CD4-positive, alpha-beta memory T cell (primary cell): Measurements from ENCODE around the gene NT5E. TPM values are rescaled to one million over a fixed set of nuclear protein-coding genes. Genes with fewer than 3 reads are reported as not detected.

Experiments
- CTCF ChIA-PET: fragments of 350-600 bp; sonication (Branson Sonifier 250); formaldehyde crosslinking; loops from one replicate; lab custom pipeline; 2021; ENCODE audit warnings: inconsistent platforms; ENCODE audit not compliant: partially characterized antibody; lab: Charles Lee
- POLR2A ChIA-PET: fragments of 350-600 bp; sonication (Branson Sonifier 250); formaldehyde crosslinking; loops from one replicate; lab custom pipeline; 2021; ENCODE audit not compliant: partially characterized antibody; lab: Charles Lee
- DNase-seq, 5 donors: peaks; one replicate each; pipeline versions ENCODE4 v3.0.0 to v3.0.0-alpha.2; 2020 to 2022; ENCODE audit warnings: mixed read lengths in 1 of 5
- H3K27ac ChIP-seq: one replicate; pipeline ENCODE4 v1.7.0; 2013; ENCODE audit warnings: low read depth, low read length
- H3K27me3 ChIP-seq: 2 replicates; pipeline ENCODE4 v1.7.0; 2013; ENCODE audit warnings: mild to moderate bottlenecking, low read length, moderate library complexity; ENCODE audit not compliant: insufficient read depth
- H3K36me3 ChIP-seq: 2 replicates; pipeline ENCODE4 v1.7.0; 2013; ENCODE audit warnings: mild to moderate bottlenecking, low read length, moderate library complexity; ENCODE audit not compliant: insufficient read depth
- H3K4me1 ChIP-seq: 2 replicates; pipeline ENCODE4 v1.7.0; 2013; ENCODE audit warnings: mild to moderate bottlenecking, low read length, moderate library complexity; ENCODE audit not compliant: insufficient read depth
- H3K4me3 ChIP-seq, 2 donors: one replicate each; pipeline ENCODE4 v1.7.0; 2013; ENCODE audit warnings: low read length in 2 of 2, mild to moderate bottlenecking in 1 of 2
- H3K9me3 ChIP-seq, 2 donors: one replicate each; pipeline ENCODE4 v1.7.0; 2013; ENCODE audit warnings: low read length in 2 of 2, control low read depth in 1 of 2; ENCODE audit not compliant: control insufficient read depth in 1 of 2
- H3K27ac Mint-ChIP-seq, 7 donors: one replicate each; pipeline ENCODE4 v1.8.0; 2020 to 2021; ENCODE audit warnings: mixed read lengths in 7 of 7, mild to moderate bottlenecking in 6 of 7, inconsistent platforms in 3 of 7, moderate library complexity in 3 of 7
- H3K27me3 Mint-ChIP-seq, 2 donors: one replicate each; pipeline ENCODE4 v1.8.0; 2020 to 2021; ENCODE audit warnings: mixed read lengths in 2 of 2
- H3K36me3 Mint-ChIP-seq, 2 donors: one replicate each; pipeline ENCODE4 v1.8.0; 2020 to 2021; ENCODE audit warnings: mixed read lengths in 2 of 2, inconsistent platforms in 1 of 2, mild to moderate bottlenecking in 1 of 2
- H3K4me1 Mint-ChIP-seq, 4 donors: one replicate each; pipeline ENCODE4 v1.8.0; 2020 to 2021; ENCODE audit warnings: mixed read lengths in 4 of 4, mild to moderate bottlenecking in 1 of 4
- H3K4me3 Mint-ChIP-seq, 8 donors: one replicate each; pipeline ENCODE4 v1.8.0; 2020 to 2021; ENCODE audit warnings: mixed read lengths in 8 of 8, mild to moderate bottlenecking in 7 of 8, moderate library complexity in 6 of 8, inconsistent platforms in 3 of 8
- H3K9me3 Mint-ChIP-seq, 8 donors: one replicate each; pipeline ENCODE4 v1.8.0; 2020 to 2021; ENCODE audit warnings: mixed read lengths in 8 of 8, mild to moderate bottlenecking in 5 of 8, inconsistent platforms in 3 of 8, moderate library complexity in 1 of 8
- intact Hi-C: fragments of 100-400 bp; cut with micrococcal nuclease; formaldehyde crosslinking; loops from one replicate; pipeline ENCODE4 v1.15.1; 2023
- polyA plus RNA-seq, 2 donors: library from polyadenylated mRNA; unstranded; fragments of 300-500 nt; fragmentation: Illumina TruSeq; gene quantifications; one replicate each; pipeline ENCODE4 v1.2.3, GENCODE V29; 2021
- total RNA-seq, 2 experiments: library from RNA; stranded (reverse); gene quantifications; one replicate each; pipeline ENCODE4 v1.2.3, GENCODE V29; 2021

Gene NT5E
- total and polyA plus RNA-seq, 4 experiments from 2014 or later = 3.3 to 15.8 (median 9.1) TPM

DNA sequence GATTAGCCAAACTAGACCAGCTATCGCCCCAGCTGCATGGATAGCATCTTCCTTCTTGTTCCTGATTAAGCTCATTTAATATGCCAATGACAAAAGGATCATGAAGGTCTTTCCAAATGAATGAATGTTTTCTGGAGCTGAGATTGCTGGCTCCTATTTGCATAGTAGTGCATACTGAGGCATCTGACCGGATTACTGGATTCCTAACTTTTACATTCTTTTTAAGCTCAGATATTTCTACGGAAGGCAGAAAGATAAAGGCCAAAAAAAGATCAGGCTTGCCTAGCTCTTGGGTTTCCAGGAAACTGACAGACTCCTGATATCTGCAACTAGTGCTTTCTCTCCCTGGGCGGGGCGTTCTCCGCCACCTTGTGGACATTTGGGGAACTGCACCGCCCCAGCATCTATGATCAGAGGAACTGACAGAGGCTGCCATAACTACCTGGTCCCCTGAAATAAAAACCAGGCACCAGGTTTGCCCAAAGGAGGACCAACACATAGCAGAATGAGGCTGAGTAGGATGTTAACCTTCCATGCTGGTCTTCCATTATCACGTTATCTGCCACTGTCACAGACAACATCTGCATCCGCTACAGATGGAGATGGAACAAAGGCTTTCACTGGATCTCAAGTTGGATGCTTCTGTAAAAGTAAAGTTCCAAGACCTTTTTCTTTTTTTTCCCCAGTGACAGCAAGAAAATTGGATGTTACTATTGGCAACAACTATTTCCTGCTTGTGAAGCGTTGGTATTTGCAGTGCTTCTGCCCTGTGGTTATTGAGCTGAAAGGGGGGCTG is 33.2 kb downstream of the NT5E start:
- intact Hi-C loops = loop anchor here (1.0 kb wide), 2 partner anchors 33 to 128 kb away; partner anchors contain the start of gene NT5E
- POLR2A ChIA-PET = interaction anchor here (0.9 to 1.1 kb wide), 3 partner anchors 33 to 195 kb away, joined by 3 to 5 read pairs (median 3); partner anchors contain the start of gene NT5E
- peaks cover 3 to 7% (median 6%) of the 10 kb centered on the region in 4 donors for H3K4me1 Mint-ChIP-seq

DNA sequence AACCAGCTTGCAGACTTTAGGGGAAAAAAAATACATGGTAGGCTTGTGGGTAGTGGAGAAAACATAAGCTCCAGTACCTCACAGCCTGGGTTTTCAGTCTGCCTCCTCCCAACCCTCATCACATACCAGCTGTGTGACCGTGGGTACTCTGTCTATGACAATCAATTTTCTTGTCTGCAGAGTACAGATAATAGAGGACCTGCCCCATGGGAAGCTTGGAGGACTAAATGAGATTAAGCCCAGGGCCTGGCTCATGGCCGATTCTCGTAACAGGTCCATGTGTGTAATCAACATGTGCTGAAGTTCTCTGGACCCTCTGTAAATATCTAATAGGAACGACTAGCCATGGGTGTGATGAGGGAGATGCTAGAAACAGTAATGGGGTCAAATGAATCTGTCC is 34.0 kb downstream of the NT5E start:
- POLR2A ChIA-PET = no interaction called here
- H3K36me3 Mint-ChIP-seq = no peaks in the 10 kb centered on the region
- CTCF ChIA-PET = interaction anchor here (1.4 to 5.8 kb wide), 15 partner anchors 9 to 195 kb away, joined by 3 to 80 read pairs (median 9); no protein-coding TSS in a partner anchor
- H3K27ac ChIP-seq = no peak overlapping the region
- peaks cover 1 to 9% of the 10 kb centered on the region in 2 donors for H3K27me3 Mint-ChIP-seq
- H3K27me3 ChIP-seq = no peaks in the 10 kb centered on the region
- no peaks in the 10 kb centered on the region for H3K9me3 Mint-ChIP-seq
- peaks cover 5% of the 10 kb centered on the region for H3K4me1 ChIP-seq
- intact Hi-C loops = loop anchor here (1.0 kb wide), 2 partner anchors 34 to 129 kb away; partner anchors contain the start of gene NT5E
- H3K4me3 ChIP-seq = no peak overlapping the region
- H3K4me3 Mint-ChIP-seq = no peak overlapping the region
- H3K9me3 ChIP-seq = no peaks in the 10 kb centered on the region
- peaks cover 3 to 7% (median 6%) of the 10 kb centered on the region in 4 donors for H3K4me1 Mint-ChIP-seq
- H3K36me3 ChIP-seq = no peaks in the 10 kb centered on the region
- DNase-seq = no peak
- no peak overlapping the region for H3K27ac Mint-ChIP-seq

More for the DNA sequence above, 33.2 kb downstream of the NT5E start:
- H3K27ac Mint-ChIP-seq = peak overlapping the region in 1 of 7 donors; percentile 24
- H3K9me3 ChIP-seq = no peaks in the 10 kb centered on the region
- H3K36me3 Mint-ChIP-seq = no peaks in the 10 kb centered on the region
- H3K4me1 ChIP-seq = peaks cover 5% of the 10 kb centered on the region
- peaks cover 1 to 9% of the 10 kb centered on the region in 2 donors for H3K27me3 Mint-ChIP-seq
- H3K9me3 Mint-ChIP-seq = no peaks in the 10 kb centered on the region
- H3K4me3 ChIP-seq = no peak overlapping the region
- H3K36me3 ChIP-seq = no peaks in the 10 kb centered on the region
- no peaks in the 10 kb centered on the region for H3K27me3 ChIP-seq
- peak; percentile 44 to 73 (median 61) for DNase-seq
- CTCF ChIA-PET = interaction anchor here (0.6 to 5.8 kb wide), 40 partner anchors 8 to 195 kb away, joined by 3 to 80 read pairs (median 4); partner anchors contain the start of gene NT5E
- H3K4me3 Mint-ChIP-seq = no peak overlapping the region
- H3K27ac ChIP-seq = no peak overlapping the region

DNA sequence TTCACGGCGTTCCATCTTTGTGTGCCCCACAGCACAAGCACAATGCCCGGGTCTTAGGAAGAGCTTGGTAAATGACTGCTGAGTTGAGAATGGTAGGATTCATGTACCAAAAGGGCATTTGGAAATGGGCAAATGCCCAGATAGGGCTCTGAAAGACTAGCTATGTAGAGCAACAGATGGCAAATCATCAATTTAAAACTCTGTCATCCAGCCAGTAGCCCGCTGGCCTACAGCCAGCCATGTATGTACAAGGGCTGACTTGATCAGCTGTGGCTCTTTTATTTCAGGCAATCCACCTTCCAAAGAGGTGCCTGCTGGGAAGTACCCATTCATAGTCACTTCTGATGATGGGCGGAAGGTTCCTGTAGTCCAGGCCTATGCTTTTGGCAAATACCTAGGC is 35.1 kb downstream of the NT5E start:
- H3K9me3 Mint-ChIP-seq = no peaks in the 10 kb centered on the region
- Histone ChIP-seq H3K9me3 (no peaks in the 10 kb centered on the region), H3K27ac (no peak overlapping the region), H3K27me3 (no peaks in the 10 kb centered on the region), H3K4me1 (peaks cover 5% of the 10 kb centered on the region), H3K36me3 (no peaks in the 10 kb centered on the region), H3K4me3 (no peak overlapping the region)
- ChIA-PET CTCF (interaction anchor here (1.2 to 5.8 kb wide), 5 partner anchors 10 to 132 kb away, joined by 4 to 80 read pairs (median 10); no protein-coding TSS in a partner anchor), POLR2A (interaction anchor here (0.6 kb wide), 1 partner anchor 185 kb away, joined by 4 read pairs; no protein-coding TSS in a partner anchor)
- intact Hi-C loops = no loop called here
- H3K36me3 Mint-ChIP-seq = no peaks in the 10 kb centered on the region
- H3K4me3 Mint-ChIP-seq = no peak overlapping the region
- no peak for DNase-seq
- H3K27ac Mint-ChIP-seq = no peak overlapping the region
- peaks cover 1 to 9% of the 10 kb centered on the region in 2 donors for H3K27me3 Mint-ChIP-seq
- peaks cover 3 to 7% (median 6%) of the 10 kb centered on the region in 4 donors for H3K4me1 Mint-ChIP-seq

DNA sequence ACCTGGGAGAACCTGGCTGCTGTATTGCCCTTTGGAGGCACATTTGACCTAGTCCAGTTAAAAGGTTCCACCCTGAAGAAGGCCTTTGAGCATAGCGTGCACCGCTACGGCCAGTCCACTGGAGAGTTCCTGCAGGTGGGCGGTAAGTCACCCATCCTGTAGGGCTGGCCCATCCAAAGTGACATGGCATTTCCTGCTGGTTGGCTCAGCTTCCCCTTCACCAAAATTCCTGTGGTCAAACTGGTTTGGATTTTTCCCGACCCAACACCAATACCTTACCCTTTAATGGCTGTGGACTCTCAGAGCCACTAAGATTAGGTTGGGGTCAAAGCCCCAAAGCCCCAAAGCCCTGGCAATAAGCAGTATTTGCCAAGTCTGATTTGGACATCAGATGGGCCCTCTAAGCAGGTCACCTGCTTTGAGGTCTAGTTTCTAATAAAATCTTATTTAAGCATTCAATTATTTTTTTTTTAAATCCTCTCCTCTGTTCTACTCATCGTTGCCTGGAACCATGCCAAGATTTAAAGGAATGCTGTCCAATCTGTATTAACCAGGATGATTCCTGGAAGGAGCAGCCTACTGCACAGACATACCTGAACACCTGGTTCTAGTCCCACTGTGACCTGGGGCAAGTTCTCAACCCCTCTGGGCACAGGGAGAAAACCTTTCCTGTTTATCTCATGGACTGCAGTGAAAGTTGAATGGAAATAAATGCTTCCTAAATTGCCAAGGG is 40.8 kb downstream of the NT5E start:
- H3K27ac Mint-ChIP-seq = no peak overlapping the region
- Histone ChIP-seq H3K4me1 (no peaks in the 10 kb centered on the region), H3K9me3 (no peaks in the 10 kb centered on the region), H3K36me3 (no peaks in the 10 kb centered on the region), H3K27ac (no peak overlapping the region), H3K27me3 (no peaks in the 10 kb centered on the region), H3K4me3 (no peak overlapping the region)
- POLR2A ChIA-PET = no interaction called here
- no peaks in the 10 kb centered on the region for H3K4me1 Mint-ChIP-seq
- H3K27me3 Mint-ChIP-seq = no peaks in the 10 kb centered on the region
- DNase-seq = no peak
- no peaks in the 10 kb centered on the region for H3K36me3 Mint-ChIP-seq
- no peaks in the 10 kb centered on the region for H3K9me3 Mint-ChIP-seq
- intact Hi-C loops = no loop called here
- no peak overlapping the region for H3K4me3 Mint-ChIP-seq
- CTCF ChIA-PET = interaction anchor here (1.5 to 2.6 kb wide), 2 partner anchors 8 to 136 kb away, joined by 5 to 13 read pairs; no protein-coding TSS in a partner anchor

- DNase-seq = no peak
- Mint-ChIP-seq H3K36me3 (peaks cover 0 to 6% of the 10 kb centered on the region in 2 donors), H3K27me3 (no peaks in the 10 kb centered on the region), H3K27ac (peak overlapping the region in 1 of 7 donors; percentile 8), H3K9me3 (peaks cover 2 to 22% (median 8%) of the 10 kb centered on the region in 8 donors), H3K4me1 (peaks cover 0 to under 1% (median 0%) of the 10 kb centered on the region in 4 donors), H3K4me3 (no peak overlapping the region)
- CTCF ChIA-PET = interaction anchor here (2.6 kb wide), 1 partner anchor 11 kb away, joined by 13 read pairs; no protein-coding TSS in a partner anchor
- no peak overlapping the region for H3K27ac ChIP-seq
- POLR2A ChIA-PET = no interaction called here
- no peaks in the 10 kb centered on the region for H3K27me3 ChIP-seq
- H3K9me3 ChIP-seq = no peaks in the 10 kb centered on the region
- intact Hi-C loops = no loop called here
- no peaks in the 10 kb centered on the region for H3K4me1 ChIP-seq
- no peak overlapping the region for H3K4me3 ChIP-seq
- no peaks in the 10 kb centered on the region for H3K36me3 ChIP-seq
Measured at GRCh38 chr6:85493389-85493788, 43.5 kb downstream of the NT5E start.

GRCh38 chr6:85494547-85495536 is 45.0 kb downstream of the NT5E start:
- Mint-ChIP-seq H3K4me3 (no peak overlapping the region), H3K27me3 (no peaks in the 10 kb centered on the region), H3K9me3 (peaks cover 2 to 22% (median 8%) of the 10 kb centered on the region in 8 donors), H3K4me1 (peaks cover 6 to 15% (median 11%) of the 10 kb centered on the region in 4 donors), H3K36me3 (peaks cover 4 to 6% of the 10 kb centered on the region in 2 donors), H3K27ac (peak overlapping the region in 1 of 7 donors; percentile 32)
- H3K4me3 ChIP-seq = no peak overlapping the region
- ChIA-PET CTCF (interaction anchor here (1.1 to 3.6 kb wide), 3 partner anchors 12 to 42 kb away, joined by 3 to 39 read pairs (median 3); no protein-coding TSS in a partner anchor), POLR2A (no interaction called here)
- peaks cover 9% of the 10 kb centered on the region for H3K4me1 ChIP-seq
- no peak for DNase-seq
- intact Hi-C loops = no loop called here
- H3K9me3 ChIP-seq = no peaks in the 10 kb centered on the region
- no peaks in the 10 kb centered on the region for H3K36me3 ChIP-seq
- H3K27ac ChIP-seq = no peak overlapping the region
- no peaks in the 10 kb centered on the region for H3K27me3 ChIP-seq
